GM19351 (cell line): Measurements from ENCODE around the gene FBH1.
"Not testable (repeated sequence)": the region's sequence is repeated elsewhere in the genome, so short reads cannot be mapped to it uniquely, and the experiment has no call there.

ENCODE experiments used
- ATAC-seq: cut with Tn5 transposase; IDR thresholded peaks from one replicate; pipeline ENCODE4 v1.9.1; 2021; ENCODE audit warnings: mild to moderate bottlenecking, moderate library complexity; ENCODE audit not compliant: unreplicated experiment

The FBH1 gene

DNA sequence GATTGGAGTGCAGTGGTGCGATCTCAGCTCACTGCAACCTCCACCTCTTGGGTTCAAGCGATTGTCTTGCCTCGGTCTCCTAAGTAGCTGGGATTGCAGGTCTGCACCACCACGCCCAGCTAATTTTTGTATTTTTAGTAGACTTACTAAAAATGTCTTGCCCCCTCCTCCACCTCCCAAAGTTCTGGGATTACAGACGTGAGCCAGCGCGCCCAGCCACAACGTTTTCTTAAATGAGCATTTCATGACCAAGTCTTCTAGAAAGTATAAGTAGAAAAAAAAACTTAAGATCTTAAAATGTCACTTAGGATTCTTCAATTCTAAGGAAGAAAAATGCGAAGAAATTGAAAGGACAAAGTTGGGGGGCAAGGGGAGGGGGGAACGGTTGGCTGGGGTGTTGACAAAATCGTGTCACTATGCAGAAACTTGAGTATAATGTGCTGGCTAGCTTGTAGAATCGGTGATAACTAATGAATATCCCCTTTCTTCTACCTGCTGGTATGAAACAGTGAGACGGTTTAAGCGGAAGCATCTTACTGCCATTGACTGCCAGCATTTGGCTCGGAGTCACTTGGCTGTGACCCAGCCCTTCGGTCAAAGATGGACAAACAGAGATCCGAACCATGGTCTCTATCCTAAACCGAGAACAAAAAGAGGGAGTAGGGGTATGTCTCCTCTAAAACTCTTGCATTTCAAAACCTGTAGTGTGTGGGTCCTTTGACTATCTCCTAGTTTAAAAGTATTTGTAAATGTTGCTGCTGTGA is 12.7 kb downstream of the FBH1 start:
- no peak for ATAC-seq

DNA sequence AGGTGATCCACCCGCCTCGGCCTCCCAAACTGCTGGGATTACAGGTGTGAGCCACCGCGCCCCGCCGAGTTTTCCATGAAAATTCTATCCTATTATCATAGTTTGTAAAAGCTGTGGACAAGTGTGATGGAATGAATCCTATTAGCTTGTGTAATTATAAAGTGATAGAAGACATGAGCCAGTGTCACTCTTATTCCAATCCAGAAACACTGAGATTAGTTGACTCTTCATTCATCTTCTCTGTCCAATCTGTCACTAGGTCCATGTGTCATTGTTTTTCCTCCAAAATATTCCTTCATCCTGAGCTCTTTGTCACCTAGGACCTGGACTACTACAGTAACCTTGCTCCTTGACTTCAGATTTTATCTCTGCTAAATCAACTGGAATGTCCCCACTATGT is 13.5 kb downstream of the FBH1 start:
- no peak for ATAC-seq

GRCh38 chr10:5904227-5904626 is 14.2 kb downstream of the FBH1 start:
- peak; percentile 96 for ATAC-seq

DNA sequence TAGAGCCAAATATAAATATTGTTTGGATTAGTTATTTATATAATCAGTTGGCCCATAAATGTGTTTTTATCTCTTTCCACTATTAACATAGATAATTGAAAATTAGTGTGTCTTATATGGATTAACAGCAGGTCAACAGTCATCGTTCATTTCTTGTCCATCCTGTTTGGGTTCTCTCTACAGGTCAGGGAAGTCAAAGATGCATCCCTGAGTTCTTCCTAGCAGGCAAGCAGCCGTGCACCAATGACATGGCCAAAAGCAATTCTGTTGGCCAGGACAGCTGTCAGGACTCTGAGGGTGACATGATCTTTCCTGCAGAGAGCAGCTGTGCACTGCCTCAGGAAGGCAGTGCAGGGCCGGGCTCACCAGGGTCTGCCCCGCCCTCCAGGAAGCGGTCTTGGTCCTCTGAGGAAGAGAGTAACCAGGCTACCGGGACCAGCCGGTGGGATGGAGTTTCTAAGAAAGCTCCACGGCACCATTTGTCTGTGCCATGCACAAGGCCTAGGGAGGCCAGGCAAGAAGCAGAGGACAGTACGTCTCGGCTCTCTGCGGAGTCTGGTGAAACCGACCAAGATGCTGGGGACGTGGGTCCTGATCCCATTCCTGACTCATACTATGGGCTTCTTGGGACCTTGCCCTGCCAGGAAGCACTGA is 15.9 kb downstream of the FBH1 start:
- ATAC-seq, result no peak

GRCh38 chr10:5906651-5907050 is 16.6 kb downstream of the FBH1 start:
- ATAC-seq, result no peak

- ATAC-seq, result not testable (repeated sequence)
Measured at GRCh38 chr10:5908676-5909075, 18.6 kb downstream of the FBH1 start.

DNA sequence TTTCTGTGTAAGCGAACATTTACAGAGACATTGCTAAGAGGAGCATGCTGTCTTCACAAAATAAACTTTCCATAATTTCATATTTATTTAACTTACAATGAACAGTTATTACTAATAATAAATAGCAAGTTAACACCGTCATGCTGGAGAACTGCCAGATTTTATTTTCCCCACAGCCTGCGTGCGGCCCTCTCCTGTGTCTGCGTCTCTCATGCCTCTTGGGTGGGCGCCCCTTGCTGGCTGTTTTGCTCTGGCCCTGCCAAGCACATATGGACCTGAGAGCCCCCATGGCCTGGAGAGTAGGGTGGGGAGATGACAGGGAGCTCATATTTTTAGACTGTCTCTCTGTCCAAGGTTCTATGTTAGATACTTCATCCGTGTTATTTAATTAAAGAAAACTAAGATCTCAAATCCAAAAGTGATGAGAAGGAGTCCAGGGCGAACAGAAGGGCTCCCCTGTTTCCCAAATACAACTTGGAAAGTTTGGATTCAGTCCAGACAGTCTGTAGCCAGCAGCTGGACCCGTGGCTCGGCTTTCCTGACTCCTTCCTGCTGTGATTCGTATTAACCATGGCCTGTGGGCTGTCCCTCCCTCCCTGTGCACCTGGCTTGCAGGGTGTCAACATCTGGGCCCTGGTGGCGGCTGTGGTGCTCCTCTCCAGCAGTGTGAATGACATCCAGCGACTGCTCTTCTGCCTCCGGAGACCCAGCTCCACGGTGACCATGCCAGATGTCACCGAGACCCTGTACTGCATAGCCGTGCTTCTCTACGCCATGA is 20.5 kb downstream of the FBH1 start:
- ATAC-seq, result no peak

DNA sequence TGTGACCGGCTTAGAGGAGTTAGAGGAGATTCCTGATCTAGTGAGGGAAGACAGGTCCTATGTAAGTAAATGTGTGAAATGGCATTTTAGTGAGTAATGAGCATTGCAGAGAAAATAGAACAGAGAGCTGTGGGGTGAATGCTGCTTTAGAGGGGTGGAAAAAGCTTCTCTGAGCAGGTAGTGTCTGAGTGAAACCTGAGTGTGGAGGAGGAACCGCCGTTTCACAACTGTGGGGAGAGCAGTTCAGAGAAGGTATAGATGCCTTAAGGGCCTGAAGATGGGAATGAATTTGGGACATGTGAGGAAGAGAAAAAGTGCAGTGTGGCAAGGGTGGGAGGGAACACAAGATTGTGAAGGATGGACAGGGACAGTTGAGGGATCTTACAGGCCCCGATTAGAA is 21.6 kb downstream of the FBH1 start:
- ATAC-seq, result no peak

DNA sequence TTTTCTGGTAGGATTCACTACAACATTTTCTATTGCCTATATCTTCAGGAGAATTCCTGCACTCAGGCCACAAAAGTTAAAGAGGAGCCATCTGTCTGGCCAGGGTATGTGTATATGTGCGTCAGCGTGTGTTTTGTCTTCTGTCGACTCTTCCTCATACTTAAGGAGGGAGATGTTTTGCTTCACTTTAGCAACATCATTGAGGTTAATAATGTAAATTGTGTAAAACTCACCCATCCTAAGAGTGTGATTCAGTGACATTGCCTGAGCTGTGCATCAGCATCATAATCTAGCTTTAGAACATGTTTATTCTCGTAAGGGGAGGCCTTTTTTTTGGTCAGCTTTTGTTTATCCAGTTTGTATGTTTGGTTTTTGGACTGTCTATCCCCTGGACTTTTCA is 23.7 kb downstream of the FBH1 start:
- ATAC-seq, result no peak

DNA sequence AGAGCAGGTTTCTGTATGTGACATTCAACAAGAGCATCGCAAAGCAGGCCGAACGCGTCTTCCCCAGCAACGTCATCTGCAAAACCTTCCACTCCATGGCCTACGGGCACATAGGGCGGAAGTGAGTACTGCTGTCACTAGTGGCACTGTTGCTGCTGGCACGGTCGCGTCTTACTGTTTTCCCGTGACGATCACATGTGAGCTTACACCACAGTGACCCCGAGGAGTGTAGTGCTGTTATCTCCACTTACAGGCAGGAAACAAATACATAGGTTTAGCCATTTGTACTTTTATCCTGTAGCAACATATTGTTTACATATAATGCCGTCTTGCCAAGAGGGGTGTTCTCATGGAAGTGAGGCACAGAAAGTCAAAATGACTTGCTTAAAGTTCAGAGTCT is 25.4 kb downstream of the FBH1 start:
- no peak for ATAC-seq

- no peak for ATAC-seq
Measured at GRCh38 chr10:5917305-5917704, 27.3 kb downstream of the FBH1 start.

- ATAC-seq, result no peak
Measured at GRCh38 chr10:5918763-5919162, 28.7 kb downstream of the FBH1 start.

GRCh38 chr10:5919568-5919967 is 29.5 kb downstream of the FBH1 start:
- ATAC-seq, result no peak

GRCh38 chr10:5921746-5922145 is 31.7 kb downstream of the FBH1 start:
- no peak for ATAC-seq

GRCh38 chr10:5924889-5925288 is 34.8 kb downstream of the FBH1 start:
- ATAC-seq, result no peak

DNA sequence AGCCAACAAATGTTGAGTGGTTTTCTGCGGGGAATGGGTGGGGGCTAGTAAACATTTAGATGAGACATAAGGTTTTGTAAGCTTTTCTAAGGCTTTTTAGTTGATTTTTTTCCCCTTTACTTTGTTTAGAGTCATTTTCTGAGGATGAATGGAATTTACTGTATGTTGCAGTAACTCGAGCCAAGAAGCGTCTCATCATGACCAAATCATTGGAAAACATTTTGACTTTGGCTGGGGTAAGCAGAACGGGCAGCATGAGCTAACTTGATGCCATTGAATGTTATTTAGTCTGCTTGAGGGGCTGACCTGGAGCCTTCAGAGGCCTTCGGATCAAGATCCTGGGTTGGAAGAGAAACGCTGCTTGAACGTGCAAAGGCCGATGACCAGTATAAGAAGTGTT is 37.3 kb downstream of the FBH1 start:
- ATAC-seq, result no peak

- ATAC-seq, result no peak
Measured at GRCh38 chr10:5929442-5929841, 39.4 kb downstream of the FBH1 start.

DNA sequence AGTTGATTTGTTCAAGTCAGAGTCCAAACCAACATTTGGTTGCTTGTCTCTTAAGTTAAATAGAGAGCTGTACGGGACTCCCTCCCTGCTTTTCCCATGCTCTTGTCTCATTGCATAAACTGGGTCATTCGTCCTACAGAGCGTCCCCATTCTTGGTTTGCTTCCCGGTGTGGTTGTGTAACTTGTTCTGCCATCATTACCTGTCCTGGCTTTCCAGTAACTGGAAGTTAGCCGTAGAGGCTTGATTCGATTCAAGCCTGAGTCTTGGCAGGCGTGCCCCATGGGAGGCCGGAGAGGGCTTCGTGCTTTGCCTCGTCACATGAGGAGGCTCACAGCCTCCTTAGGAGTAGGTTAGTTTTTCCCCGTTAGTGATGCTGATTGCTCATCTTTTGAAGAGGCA is 40.2 kb downstream of the FBH1 start:
- no peak for ATAC-seq

- ATAC-seq, result no peak
Measured at GRCh38 chr10:5932345-5932744, 42.3 kb downstream of the FBH1 start.

- no peak for ATAC-seq
Measured at GRCh38 chr10:5933909-5934546, 44.0 kb downstream of the FBH1 start.

GRCh38 chr10:5935628-5936027 is 45.6 kb downstream of the FBH1 start:
- ATAC-seq, result no peak
